ENCODE measurements around the gene PAPOLG. TPM values are rescaled to one million over a fixed set of nuclear protein-coding genes. Genes with fewer than 3 reads are reported as not detected.

The PAPOLG gene
- polyA plus RNA-seq, 2 of the 4 experiments (the other 2 are of a cell fraction), result 7.7 to 20.9 TPM

GRCh38 chr2:60745330-60745729 lies 10.7 kb upstream of the PAPOLG start:
- TF ChIP-seq POLR2A (IDR thresholded peaks at IDR 0.05; ENCODE audit: low read length) (no peak), BHLHE40 (IDR thresholded peaks at IDR 0.05; ENCODE audit: low read depth, low read length) (no peak), RNF2 (IDR thresholded peaks at IDR 0.05; ENCODE audit: borderline replicate concordance, low read depth) (no peak), USF2 (IDR thresholded peaks at IDR 0.05) (no peak), NR3C1 (IDR thresholded peaks at IDR 0.05) (no peak), HMGXB4 (CRISPR knock-in tag; IDR thresholded peaks at IDR 0.05; ENCODE audit: borderline replicate concordance) (no peak), ZC3H11A (IDR thresholded peaks at IDR 0.05) (no peak), SMC3 (IDR thresholded peaks at IDR 0.05) (no peak), HOXA7 (CRISPR knock-in tag; IDR thresholded peaks at IDR 0.05) (no peak), TP53 (CRISPR knock-in tag; IDR thresholded peaks at IDR 0.05) (no peak), CEBPB (IDR thresholded peaks at IDR 0.05) (no peak), E2F6 (IDR thresholded peaks at IDR 0.05; ENCODE audit: borderline replicate concordance, low read depth) (no peak), MYC (IDR thresholded peaks at IDR 0.05; ENCODE audit: borderline replicate concordance, low read length) (no peak), RFX5 (IDR thresholded peaks at IDR 0.05) (no peak), MAFK (IDR thresholded peaks at IDR 0.05; ENCODE audit: partially characterized antibody) (no peak), PBX3 (IDR thresholded peaks at IDR 0.05) (no peak), NPAS2 (CRISPR knock-in tag; IDR thresholded peaks at IDR 0.05; ENCODE audit: borderline replicate concordance) (no peak), ELK1 (IDR thresholded peaks at IDR 0.05; ENCODE audit: low read depth, low read length) (no peak)
- 55% methylated on average over 5 of the region's 5 CpGs for WGBS (ENCODE audit: missing lambda C conversion rate)
- FAIRE-seq (no peak), DNase-seq (ENCODE audit: low read depth in 1 of 2, low spot score in 1 of 2) (no peak), ATAC-seq (0 out of 6 replicates have a peak, but pooled peaks of 1 of the 2 experiments have one; percentile 17)
- Histone ChIP-seq H3K27ac (no peak overlapping the region), H3K4me1 (no peaks in the 10 kb centered on the region), H3K9me3 (no peaks in the 10 kb centered on the region), H3K4me3 (no peak overlapping the region), H3K4me2 (no peak overlapping the region)
- CTCF ChIA-PET, result interaction anchor here (1.3 to 4.1 kb wide), 4 partner anchors 12 to 38 kb away, joined by 3 to 19 read pairs (median 4); no protein-coding TSS in a partner anchor
- POLR2A ChIA-PET, result interaction anchor here (1.4 kb wide), 1 partner anchor 11 kb away, joined by 3 read pairs; the partner anchor contains the start of gene PAPOLG

GRCh38 chr2:60745761-60746160 lies 10.3 kb upstream of the PAPOLG start:
- no peak overlapping the region for H3K4me3 ChIP-seq
- DNase-seq (ENCODE audit: low read depth in 1 of 2, low spot score in 1 of 2), result no peak
- 71% methylated on average over 7 of the region's 7 CpGs for WGBS (ENCODE audit: missing lambda C conversion rate)
- no peak; a peak in 1 of 6 replicates for ATAC-seq
- TF ChIP-seq MYC (IDR thresholded peaks at IDR 0.05; ENCODE audit: borderline replicate concordance, low read length) (no peak), CEBPB (IDR thresholded peaks at IDR 0.05) (no peak), HDAC2 (IDR thresholded peaks at IDR 0.05) (no peak), KDM1A (IDR thresholded peaks at IDR 0.05; ENCODE audit: low read depth) (no peak), MAFK (IDR thresholded peaks at IDR 0.05; ENCODE audit: partially characterized antibody) (no peak), CBX8 (IDR thresholded peaks at IDR 0.05) (no peak), NPAS2 (CRISPR knock-in tag; IDR thresholded peaks at IDR 0.05; ENCODE audit: borderline replicate concordance) (no peak), PBX3 (IDR thresholded peaks at IDR 0.05) (no peak), ELK1 (IDR thresholded peaks at IDR 0.05; ENCODE audit: low read depth, low read length) (no peak), ZNF302 (CRISPR knock-in tag; IDR thresholded peaks at IDR 0.05) (no peak), SREBF2 (IDR thresholded peaks at IDR 0.05) (no peak), MAX (IDR thresholded peaks at IDR 0.05) (no peak), HOXB5 (CRISPR knock-in tag; IDR thresholded peaks at IDR 0.05) (no peak), HOXA7 (CRISPR knock-in tag; IDR thresholded peaks at IDR 0.05) (no peak)
- CTCF ChIA-PET, result interaction anchor here (1.3 to 4.1 kb wide), 4 partner anchors 11 to 38 kb away, joined by 3 to 19 read pairs (median 4); no protein-coding TSS in a partner anchor
- H3K4me1 ChIP-seq, result no peaks in the 10 kb centered on the region
- H3K9me3 ChIP-seq, result no peaks in the 10 kb centered on the region
- H3K4me2 ChIP-seq, result no peak overlapping the region
- POLR2A ChIA-PET, result interaction anchor here (1.4 kb wide), 1 partner anchor 10 kb away, joined by 3 read pairs; the partner anchor contains the start of gene PAPOLG
- FAIRE-seq, result no peak
- H3K27ac ChIP-seq, result no peak overlapping the region

Data from A549 (cell line).